ENCODE data around the gene MAP4K4. TPM values are rescaled to one million over a fixed set of nuclear protein-coding genes. Genes with fewer than 3 reads are reported as not detected.

Gene MAP4K4
- total and polyA plus RNA-seq, 2 of the 4 experiments (the other 2 are of a cell fraction), result 89.4 to 124 TPM

GRCh38 chr2:101829429-101829828, 131.9 kb downstream of the MAP4K4 start:
- no peak overlapping the region for H3K4me3 ChIP-seq (ENCODE audit: insufficient read depth, low read depth, low read length)
- H3K27ac ChIP-seq (ENCODE audit: insufficient read depth, low read length), result no peak overlapping the region
- in situ Hi-C loops (cut with MboI; ENCODE audit: low sequenced_read_pairs) (no loop called here), intact Hi-C loops (cut with micrococcal nuclease) (no loop called here), dilution Hi-C loops (cut with HindIII; ENCODE audit: low sequenced_read_pairs, unreplicated experiment) (no loop called here)
- 0 out of 2 replicates have a peak overlapping the region, but pooled peaks have one; percentile 2 for H2BK20ac ChIP-seq (ENCODE audit: low read depth, low read length)
- ATAC-seq (ENCODE audit: low read depth) (no peak), DNase-seq (no peak)
- no peak overlapping the region for H2AK5ac ChIP-seq (ENCODE audit: low read depth, low read length)
- TF ChIP-seq CHD1 (IDR thresholded peaks at IDR 0.05; ENCODE audit: low read depth, low read length) (no peak), NFE2L2 (IDR thresholded peaks at IDR 0.05; ENCODE audit: low read depth, low read length) (no peak), RAD21 (IDR thresholded peaks at IDR 0.05; ENCODE audit: low read length) (no peak), RFX5 (IDR thresholded peaks at IDR 0.05; ENCODE audit: low read depth, low read length) (no peak), CEBPB (IDR thresholded peaks at IDR 0.05; ENCODE audit: low read depth, low read length) (no peak), FOS (IDR thresholded peaks at IDR 0.05; ENCODE audit: low read depth, low read length) (no peak), USF2 (IDR thresholded peaks at IDR 0.05; ENCODE audit: low read depth, low read length) (no peak), POLR2A (IDR thresholded peaks at IDR 0.05; ENCODE audit: low read depth, low read length) (no peak), RCOR1 (IDR thresholded peaks at IDR 0.05; ENCODE audit: insufficient replicate concordance, low read length) (no peak), MAZ (IDR thresholded peaks at IDR 0.05; ENCODE audit: borderline replicate concordance, low read depth, low read length) (no peak), MAFK (IDR thresholded peaks at IDR 0.05; ENCODE audit: low read depth, low read length) (no peak)
- peaks cover 26% of the 10 kb centered on the region for H3K36me3 ChIP-seq (ENCODE audit: control insufficient read depth, insufficient read depth, low read length)
- H2BK15ac ChIP-seq (ENCODE audit: low read depth, low read length), result peak overlapping the region; percentile 49; the same call in 2 of the 3 replicates
- H3K23ac ChIP-seq (ENCODE audit: low read depth, low read length), result peak overlapping the region; percentile 39; the same call in 1 of the 2 replicates
- peaks cover 28% of the 10 kb centered on the region for H3K9me1 ChIP-seq (ENCODE audit: insufficient read depth, low read length)
- peak overlapping the region; percentile 2 for H2AK9ac ChIP-seq (replicated peaks; ENCODE audit: low read depth, low read length, poor library complexity)
- 0 out of 2 replicates have a peak overlapping the region, but pooled peaks have one; percentile 64 for H3K14ac ChIP-seq (replicated peaks; ENCODE audit: low read depth, low read length)
- no peaks in the 10 kb centered on the region for H3K9me3 ChIP-seq (ENCODE audit: control insufficient read depth, insufficient read depth, low read length)
- peak overlapping the region in 1 of 2 experiments; percentile 46; a peak in 1 of 4 replicates for H4K8ac ChIP-seq (ENCODE audit: low read depth in 2 of 2, low read length in 2 of 2)
- no TSS peak for BruUV-seq (replicated peaks)
- peaks cover 25% of the 10 kb centered on the region for H3K4me1 ChIP-seq (ENCODE audit: control insufficient read depth, insufficient read depth, low read length)
- no peaks in the 10 kb centered on the region for H3K27me3 ChIP-seq (ENCODE audit: control insufficient read depth, insufficient read depth, low read length)
- no peak overlapping the region for H3K56ac ChIP-seq (ENCODE audit: extremely low read depth, insufficient read depth, low read length)
- peak overlapping the region; percentile 4; the same call in 1 of the 2 replicates for H4K91ac ChIP-seq (ENCODE audit: insufficient read depth, low read depth, low read length)
- peak overlapping the region; percentile 63; the same call in 1 of the 2 replicates for H3K18ac ChIP-seq (ENCODE audit: low read depth, low read length)
- no peak overlapping the region for H2AFZ ChIP-seq (replicated peaks; ENCODE audit: low read length, poor library complexity)
- peaks cover 37 to 63% of the 10 kb centered on the region in 2 experiments for H3K79me1 ChIP-seq (ENCODE audit: low read depth in 1 of 2, low read length in 2 of 2)
- ChIA-PET POLR2A (ENCODE audit: unreplicated experiment) (no interaction called here), CTCF (no interaction called here)
- H3K4me2 ChIP-seq (ENCODE audit: low read depth, low read length), result no peak overlapping the region
- H3K4ac ChIP-seq (ENCODE audit: low read depth, low read length), result peak overlapping the region; percentile 57; the same call in 1 of the 2 replicates
- peak overlapping the region; percentile 57 for H2BK5ac ChIP-seq (ENCODE audit: low read depth, low read length, poor library complexity, severe bottlenecking)
- H4K5ac ChIP-seq (ENCODE audit: low read depth, low read length), result peak overlapping the region; percentile 37; the same call in 1 of the 2 replicates
- peak overlapping the region; percentile 17; the same call in 1 of the 2 replicates for H2BK120ac ChIP-seq (ENCODE audit: low read depth, low read length)
- WGBS, 2 experiments (ENCODE audit: extremely low coverage in 2 of 2, insufficient read length in 1 of 2), result no CpG with 5 or more reads among the region's 3 CpGs
- H4K20me1 ChIP-seq (ENCODE audit: insufficient read depth, low read length), result peaks cover 36% of the 10 kb centered on the region; the same call in 1 of the 2 replicates
- no peak overlapping the region for H3K9ac ChIP-seq (ENCODE audit: low read depth, low read length)
